SK-N-SH treated with all-trans-retinoic acid at 6 μM for 48 hours (cell line): ENCODE results near the gene NTM.

Source experiments
- ATAC-seq: fragments of 200-7000 bp; cut with Tn5 transposase; 3 replicates; pipeline ENCODE4 v1.9.1; 2020; ENCODE audit warnings: mild to moderate bottlenecking, moderate library complexity
- ARNTL ChIP-seq: fragments of 450-650 bp; formaldehyde crosslinking; IDR thresholded peaks from 2 replicates; pipeline ENCODE4 v1.5.0; 2020; ENCODE audit warnings: low read depth, mild to moderate bottlenecking, moderate library complexity, borderline replicate concordance
- BACH2 ChIP-seq: fragments of 250-450 bp; sonication (Bioruptor Pico); IDR thresholded peaks from 2 replicates; pipeline ENCODE4 v1.9.0; 2021; ENCODE audit warnings: mild to moderate bottlenecking, borderline replicate concordance
- CREB5 ChIP-seq: fragments of 250-450 bp; sonication (Bioruptor Pico); IDR thresholded peaks from 2 replicates; pipeline ENCODE4 v1.5.1; 2020; ENCODE audit warnings: low read depth, mild to moderate bottlenecking, moderate library complexity
- ESRRG ChIP-seq: fragments of 250-450 bp; sonication (Bioruptor Pico); IDR thresholded peaks from 2 replicates; pipeline ENCODE4 v1.6.1; 2021; ENCODE audit warnings: mild to moderate bottlenecking
- GLIS3 ChIP-seq: fragments of 250-450 bp; sonication (Bioruptor Pico); IDR thresholded peaks from 2 replicates; pipeline ENCODE4 v1.5.0; 2020; ENCODE audit warnings: mild to moderate bottlenecking, moderate library complexity
- ISL1 ChIP-seq: fragments of 250-450 bp; sonication (Bioruptor Pico); IDR thresholded peaks from 2 replicates; pipeline ENCODE4 v2.1.2; 2022; ENCODE audit warnings: mild to moderate bottlenecking, moderate library complexity
- OSR1 ChIP-seq: fragments of 250-450 bp; sonication (Bioruptor Pico); IDR thresholded peaks from 2 replicates; pipeline ENCODE4 v1.8.0; 2022; ENCODE audit warnings: moderate library complexity, mild to moderate bottlenecking, inconsistent platforms
- POU6F1 ChIP-seq: fragments of 250-450 bp; sonication (Bioruptor Pico); IDR thresholded peaks from 2 replicates; pipeline ENCODE4 v1.8.0; 2021; ENCODE audit warnings: low read depth, mild to moderate bottlenecking, moderate library complexity, borderline replicate concordance
- PPARA ChIP-seq: fragments of 250-450 bp; sonication (Bioruptor Pico); IDR thresholded peaks from 2 replicates; pipeline ENCODE4 v1.5.0; 2020; ENCODE audit warnings: mild to moderate bottlenecking, borderline replicate concordance
- RARB ChIP-seq: fragments of 250-450 bp; sonication (Bioruptor Pico); IDR thresholded peaks from 2 replicates; pipeline ENCODE4 v1.8.0; 2021; ENCODE audit warnings: mild to moderate bottlenecking, moderate library complexity
- SNAI2 ChIP-seq: fragments of 250-450 bp; sonication (Bioruptor Pico); IDR thresholded peaks from 2 replicates; pipeline ENCODE4 v1.5.0; 2020; ENCODE audit warnings: mild to moderate bottlenecking, moderate library complexity
- TCF4 ChIP-seq: fragments of 250-450 bp; sonication (Bioruptor Pico); IDR thresholded peaks from 2 replicates; pipeline ENCODE4 v1.8.0; 2021; ENCODE audit warnings: mild to moderate bottlenecking, moderate library complexity, borderline replicate concordance
- TOX ChIP-seq: fragments of 250-450 bp; sonication (Bioruptor Pico); IDR thresholded peaks from 2 replicates; pipeline ENCODE4 v1.8.0; 2021; ENCODE audit warnings: mild to moderate bottlenecking, moderate library complexity, borderline replicate concordance
- ZC3H10 ChIP-seq: fragments of 250-450 bp; sonication (Bioruptor Pico); IDR thresholded peaks from 2 replicates; pipeline ENCODE4 v1.5.1; 2021; ENCODE audit warnings: mild to moderate bottlenecking, moderate library complexity
- ZFP3 ChIP-seq: fragments of 250-450 bp; sonication (Bioruptor Pico); IDR thresholded peaks from 2 replicates; pipeline ENCODE4 v1.5.0; 2020; ENCODE audit warnings: mild to moderate bottlenecking, moderate library complexity
- ZFP30 ChIP-seq: fragments of 450-650 bp; formaldehyde crosslinking; IDR thresholded peaks from 2 replicates; pipeline ENCODE4 v1.5.0; 2022; ENCODE audit warnings: mild to moderate bottlenecking, moderate library complexity
- ZNF565 ChIP-seq: fragments of 450-650 bp; formaldehyde crosslinking; conservative IDR thresholded peaks from 2 replicates; pipeline ENCODE4 v1.5.0; 2020; ENCODE audit warnings: low read depth, mild to moderate bottlenecking, moderate library complexity
- ZNF70 ChIP-seq: fragments of 450-650 bp; formaldehyde crosslinking; IDR thresholded peaks from 2 replicates; pipeline ENCODE4 v1.5.0; 2020; ENCODE audit warnings: mild to moderate bottlenecking, moderate library complexity
- ZNF8 ChIP-seq: fragments of 450-650 bp; formaldehyde crosslinking; IDR thresholded peaks from 2 replicates; pipeline ENCODE4 v1.5.0; 2020; ENCODE audit warnings: mild to moderate bottlenecking, moderate library complexity
- TF ChIP-seq, protein P1 (sequence below): fragments of 250-450 bp; sonication (Bioruptor Pico); IDR thresholded peaks from 2 replicates; pipeline ENCODE4 v1.5.1; 2021; ENCODE audit warnings: mild to moderate bottlenecking, moderate library complexity
- TF ChIP-seq, protein P2 (sequence below): fragments of 250-450 bp; sonication (Bioruptor Pico); IDR thresholded peaks from 2 replicates; pipeline ENCODE4 v1.8.0; 2020; ENCODE audit warnings: mild to moderate bottlenecking, moderate library complexity, borderline replicate concordance

NTM gene

DNA sequence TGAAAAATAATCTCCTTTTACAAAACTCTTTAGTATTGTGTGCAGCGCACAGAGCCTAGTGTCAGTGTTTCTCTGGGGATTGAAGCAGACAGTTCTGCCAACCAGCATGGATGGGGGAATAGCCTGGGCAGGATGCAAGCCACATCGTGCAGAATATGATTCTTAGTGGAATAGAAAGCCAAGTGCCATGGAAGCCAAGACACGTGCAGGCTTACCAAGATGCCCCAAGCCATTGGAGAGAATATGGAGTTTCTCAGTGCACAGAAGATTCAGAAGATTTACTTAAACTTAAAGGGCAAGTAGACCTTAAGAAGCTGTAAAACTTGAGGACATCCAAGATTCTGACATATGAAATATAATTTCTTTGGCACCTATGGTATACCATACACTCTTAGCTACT, 917.6 kb downstream of the NTM start:
- no peak for ATAC-seq
- TF ChIP-seq, protein P1, sequence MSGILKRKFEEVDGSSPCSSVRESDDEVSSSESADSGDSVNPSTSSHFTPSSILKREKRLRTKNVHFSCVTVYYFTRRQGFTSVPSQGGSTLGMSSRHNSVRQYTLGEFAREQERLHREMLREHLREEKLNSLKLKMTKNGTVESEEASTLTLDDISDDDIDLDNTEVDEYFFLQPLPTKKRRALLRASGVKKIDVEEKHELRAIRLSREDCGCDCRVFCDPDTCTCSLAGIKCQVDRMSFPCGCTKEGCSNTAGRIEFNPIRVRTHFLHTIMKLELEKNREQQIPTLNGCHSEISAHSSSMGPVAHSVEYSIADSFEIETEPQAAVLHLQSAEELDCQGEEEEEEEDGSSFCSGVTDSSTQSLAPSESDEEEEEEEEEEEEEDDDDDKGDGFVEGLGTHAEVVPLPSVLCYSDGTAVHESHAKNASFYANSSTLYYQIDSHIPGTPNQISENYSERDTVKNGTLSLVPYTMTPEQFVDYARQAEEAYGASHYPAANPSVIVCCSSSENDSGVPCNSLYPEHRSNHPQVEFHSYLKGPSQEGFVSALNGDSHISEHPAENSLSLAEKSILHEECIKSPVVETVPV, result no peak
- TF ChIP-seq OSR1 (CRISPR knock-in tag) (no peak), ESRRG (CRISPR knock-in tag) (no peak), ZC3H10 (CRISPR knock-in tag) (no peak), SNAI2 (no peak), POU6F1 (CRISPR knock-in tag) (no peak), ZNF70 (CRISPR knock-in tag) (no peak), PPARA (CRISPR knock-in tag) (no peak), TCF4 (CRISPR knock-in tag) (no peak), ISL1 (CRISPR knock-in tag) (no peak), ZFP3 (CRISPR knock-in tag) (no peak), RARB (CRISPR knock-in tag) (no peak), ZNF565 (CRISPR knock-in tag) (no peak), ARNTL (no peak), CREB5 (no peak), TOX (no peak), GLIS3 (CRISPR knock-in tag) (no peak), ZNF8 (CRISPR knock-in tag) (no peak)
- TF ChIP-seq, protein P2, sequence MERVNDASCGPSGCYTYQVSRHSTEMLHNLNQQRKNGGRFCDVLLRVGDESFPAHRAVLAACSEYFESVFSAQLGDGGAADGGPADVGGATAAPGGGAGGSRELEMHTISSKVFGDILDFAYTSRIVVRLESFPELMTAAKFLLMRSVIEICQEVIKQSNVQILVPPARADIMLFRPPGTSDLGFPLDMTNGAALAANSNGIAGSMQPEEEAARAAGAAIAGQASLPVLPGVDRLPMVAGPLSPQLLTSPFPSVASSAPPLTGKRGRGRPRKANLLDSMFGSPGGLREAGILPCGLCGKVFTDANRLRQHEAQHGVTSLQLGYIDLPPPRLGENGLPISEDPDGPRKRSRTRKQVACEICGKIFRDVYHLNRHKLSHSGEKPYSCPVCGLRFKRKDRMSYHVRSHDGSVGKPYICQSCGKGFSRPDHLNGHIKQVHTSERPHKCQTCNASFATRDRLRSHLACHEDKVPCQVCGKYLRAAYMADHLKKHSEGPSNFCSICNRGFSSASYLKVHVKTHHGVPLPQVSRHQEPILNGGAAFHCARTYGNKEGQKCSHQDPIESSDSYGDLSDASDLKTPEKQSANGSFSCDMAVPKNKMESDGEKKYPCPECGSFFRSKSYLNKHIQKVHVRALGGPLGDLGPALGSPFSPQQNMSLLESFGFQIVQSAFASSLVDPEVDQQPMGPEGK, result no peak

DNA sequence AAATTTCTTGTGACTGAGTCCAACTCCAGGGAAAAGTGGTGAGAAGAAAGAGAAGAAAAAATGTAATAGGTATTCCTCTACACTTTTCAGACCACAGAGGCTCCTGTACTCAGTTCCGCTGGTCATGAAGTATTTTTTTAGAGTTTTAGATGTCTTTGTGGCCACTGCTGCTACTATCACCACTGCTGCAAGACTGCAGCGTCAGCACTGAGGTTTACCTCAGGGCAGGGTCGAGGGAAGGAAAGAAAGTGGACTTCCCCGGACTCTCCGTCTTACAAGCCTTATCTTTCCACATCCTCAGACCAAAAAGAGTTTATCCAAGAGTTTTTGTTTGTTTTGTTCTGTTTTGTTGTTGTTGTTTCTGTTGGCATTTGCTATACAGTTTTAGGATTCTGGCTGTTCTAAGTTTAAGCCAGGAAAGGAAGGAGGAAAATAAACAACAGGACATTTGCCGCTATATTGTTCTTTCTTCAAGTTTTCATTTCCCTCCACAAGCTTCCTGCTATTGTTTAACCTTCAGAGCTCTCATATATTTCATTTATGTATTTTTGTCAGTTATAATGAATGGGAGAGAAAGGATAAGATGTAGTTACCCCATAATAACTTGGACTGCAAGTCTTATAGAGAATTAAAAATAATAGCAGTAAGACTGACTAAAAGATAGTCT, 919.3 kb downstream of the NTM start:
- TF ChIP-seq BACH2 (CRISPR knock-in tag), result no peak
- no peak for TF ChIP-seq ZNF70 (CRISPR knock-in tag)
- TF ChIP-seq, protein P2, result no peak
- TF ChIP-seq OSR1 (CRISPR knock-in tag), result no peak
- TF ChIP-seq ZFP3 (CRISPR knock-in tag), result no peak
- TF ChIP-seq RARB (CRISPR knock-in tag), result no peak
- no peak for TF ChIP-seq ISL1 (CRISPR knock-in tag)
- TF ChIP-seq PPARA (CRISPR knock-in tag), result no peak
- no peak for TF ChIP-seq TOX
- no peak for TF ChIP-seq ZFP30 (CRISPR knock-in tag)
- no peak for TF ChIP-seq ZNF565 (CRISPR knock-in tag)
- TF ChIP-seq, protein P1, result no peak
- TF ChIP-seq ESRRG (CRISPR knock-in tag), result no peak
- no peak for ATAC-seq
